Neutrophil (primary cell): ENCODE results near the gene RSU1.

Source experiments
- H3K27ac ChIP-seq: fragments of 200-600 bp; sonication (generic); 2 replicates; pipeline ENCODE4 v1.5.1; 2016; ENCODE audit warnings: mild to moderate bottlenecking, moderate library complexity
- H3K27me3 ChIP-seq: fragments of 200-600 bp; sonication (generic); 2 replicates; pipeline ENCODE4 v1.6.0; 2016; ENCODE audit warnings: mild to moderate bottlenecking
- H3K36me3 ChIP-seq: fragments of 200-600 bp; sonication (generic); 2 replicates; pipeline ENCODE4 v1.5.1; 2017
- H3K4me1 ChIP-seq, 2 experiments: fragments of 200-600 bp in 1 of 2; sonication (generic) in 1 of 2; 1 replicate in 1 of 2; 2 replicates in 1 of 2; pipeline versions ENCODE4 v1.5.1 to v1.6.1; 2013 to 2016; ENCODE audit warnings: low read depth in 1 of 2, low read length in 1 of 2, mild to moderate bottlenecking in 1 of 2, moderate library complexity in 1 of 2; ENCODE audit not compliant: control insufficient read depth in 1 of 2, insufficient read depth in 1 of 2
- H3K4me3 ChIP-seq, 2 experiments: fragments of 200-600 bp in 1 of 2; sonication (generic) in 1 of 2; 1 replicate in 1 of 2; 2 replicates in 1 of 2; pipeline ENCODE4 v1.5.1; 2013 to 2016; ENCODE audit warnings: low read depth in 1 of 2, low read length in 1 of 2, mild to moderate bottlenecking in 1 of 2, moderate library complexity in 1 of 2
- H3K9me3 ChIP-seq: fragments of 200-600 bp; sonication (generic); 2 replicates; pipeline ENCODE4 v1.5.1; 2016
- TF ChIP-seq, protein P1 (sequence below): fragments of 200-600 bp; sonication (generic); IDR thresholded peaks from 2 replicates; pipeline ENCODE4 v1.5.1; 2016; ENCODE audit warnings: antibody characterized with exemption

The RSU1 gene

DNA sequence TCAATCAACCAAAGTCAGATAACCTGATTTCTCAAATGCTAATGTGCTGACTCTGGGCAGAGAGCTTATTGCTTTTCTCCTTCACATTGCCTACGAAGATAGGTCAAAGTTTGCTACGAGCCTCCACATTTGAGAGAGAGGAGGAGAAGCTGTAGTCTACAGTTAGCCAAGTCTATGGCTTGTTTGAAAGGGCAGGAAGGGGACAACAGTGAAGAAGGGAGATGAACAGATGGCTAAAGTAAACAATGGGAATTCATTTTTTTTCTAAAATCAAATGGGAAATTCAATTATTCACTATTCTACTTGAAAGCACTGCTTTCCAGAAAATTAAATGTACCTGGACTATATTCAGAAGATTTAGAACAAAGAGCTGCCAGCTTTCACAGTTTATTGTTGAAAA, 168.9 kb downstream of the RSU1 start:
- H3K9me3 ChIP-seq: no peaks in the 10 kb centered on the region
- no peaks in the 10 kb centered on the region for H3K27me3 ChIP-seq
- H3K27ac ChIP-seq: no peak overlapping the region
- H3K36me3 ChIP-seq: no peaks in the 10 kb centered on the region
- H3K4me3 ChIP-seq: no peak overlapping the region
- no peaks in the 10 kb centered on the region for H3K4me1 ChIP-seq
- TF ChIP-seq, protein P1, sequence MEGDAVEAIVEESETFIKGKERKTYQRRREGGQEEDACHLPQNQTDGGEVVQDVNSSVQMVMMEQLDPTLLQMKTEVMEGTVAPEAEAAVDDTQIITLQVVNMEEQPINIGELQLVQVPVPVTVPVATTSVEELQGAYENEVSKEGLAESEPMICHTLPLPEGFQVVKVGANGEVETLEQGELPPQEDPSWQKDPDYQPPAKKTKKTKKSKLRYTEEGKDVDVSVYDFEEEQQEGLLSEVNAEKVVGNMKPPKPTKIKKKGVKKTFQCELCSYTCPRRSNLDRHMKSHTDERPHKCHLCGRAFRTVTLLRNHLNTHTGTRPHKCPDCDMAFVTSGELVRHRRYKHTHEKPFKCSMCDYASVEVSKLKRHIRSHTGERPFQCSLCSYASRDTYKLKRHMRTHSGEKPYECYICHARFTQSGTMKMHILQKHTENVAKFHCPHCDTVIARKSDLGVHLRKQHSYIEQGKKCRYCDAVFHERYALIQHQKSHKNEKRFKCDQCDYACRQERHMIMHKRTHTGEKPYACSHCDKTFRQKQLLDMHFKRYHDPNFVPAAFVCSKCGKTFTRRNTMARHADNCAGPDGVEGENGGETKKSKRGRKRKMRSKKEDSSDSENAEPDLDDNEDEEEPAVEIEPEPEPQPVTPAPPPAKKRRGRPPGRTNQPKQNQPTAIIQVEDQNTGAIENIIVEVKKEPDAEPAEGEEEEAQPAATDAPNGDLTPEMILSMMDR: no peak

DNA sequence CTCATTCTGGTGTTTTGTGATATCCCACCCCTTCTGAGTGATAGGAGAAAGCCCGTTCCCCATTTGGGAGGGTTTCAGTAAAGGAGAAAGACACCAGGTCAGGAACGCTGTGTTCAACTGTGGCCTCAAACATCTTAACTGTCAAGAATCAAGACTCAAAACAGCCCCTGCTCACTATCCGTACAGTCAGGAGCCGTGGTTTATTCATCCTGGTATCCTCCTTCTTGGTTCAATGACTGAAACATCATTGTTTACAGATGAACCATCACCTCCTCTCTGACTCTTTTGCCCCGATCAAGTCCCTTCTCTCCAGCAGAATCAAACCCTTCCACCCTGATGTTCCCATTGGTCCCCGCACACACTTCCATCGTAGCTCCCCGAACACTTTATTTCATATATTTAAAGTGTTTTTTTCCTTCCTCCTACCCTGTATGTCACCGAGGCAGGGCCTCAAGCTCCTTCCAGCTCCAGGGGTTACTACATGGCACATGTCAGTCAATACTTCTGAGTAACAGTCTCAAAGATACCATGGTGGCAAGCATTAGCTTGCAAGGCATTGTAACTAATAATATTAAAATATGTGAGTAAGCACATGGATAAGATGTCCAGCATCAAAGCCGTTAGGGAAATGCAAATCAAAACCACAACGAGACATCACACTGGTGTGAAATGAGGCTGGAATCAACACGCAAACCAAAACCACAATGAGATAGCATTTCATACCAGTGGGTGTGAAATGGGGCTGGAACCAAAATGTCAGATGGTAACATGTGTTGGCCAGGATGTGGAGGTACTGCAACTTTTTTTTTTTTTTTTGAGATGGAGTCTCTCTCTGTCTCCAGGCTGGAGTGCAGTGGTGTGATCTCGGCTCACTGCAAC, 170.8 kb downstream of the RSU1 start:
- Histone ChIP-seq H3K27me3 (no peaks in the 10 kb centered on the region), H3K36me3 (no peaks in the 10 kb centered on the region), H3K27ac (no peak overlapping the region), H3K9me3 (no peaks in the 10 kb centered on the region), H3K4me3 (no peak overlapping the region), H3K4me1 (no peaks in the 10 kb centered on the region)
- TF ChIP-seq, protein P1: no peak

DNA sequence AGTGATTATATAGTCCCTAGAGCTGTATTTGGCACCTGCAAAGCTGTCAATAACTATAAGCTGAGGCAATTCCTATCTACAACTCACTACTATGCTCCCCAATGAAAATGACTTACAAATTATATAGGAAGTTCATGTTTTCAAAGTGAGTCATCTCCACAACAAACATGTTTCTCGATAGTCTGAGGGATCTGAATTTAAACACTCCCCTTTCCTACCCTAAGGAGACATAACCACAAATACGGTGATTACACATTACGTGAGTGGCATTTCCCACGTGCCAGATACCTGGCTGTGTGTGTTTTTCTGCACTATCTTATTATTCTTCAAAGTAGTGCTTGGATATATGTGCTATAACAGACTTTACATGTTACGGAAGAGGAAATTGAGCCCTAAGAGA, 173.1 kb downstream of the RSU1 start:
- Histone ChIP-seq H3K4me3 (no peak overlapping the region), H3K27ac (no peak overlapping the region)
- TF ChIP-seq, protein P1: no peak

DNA sequence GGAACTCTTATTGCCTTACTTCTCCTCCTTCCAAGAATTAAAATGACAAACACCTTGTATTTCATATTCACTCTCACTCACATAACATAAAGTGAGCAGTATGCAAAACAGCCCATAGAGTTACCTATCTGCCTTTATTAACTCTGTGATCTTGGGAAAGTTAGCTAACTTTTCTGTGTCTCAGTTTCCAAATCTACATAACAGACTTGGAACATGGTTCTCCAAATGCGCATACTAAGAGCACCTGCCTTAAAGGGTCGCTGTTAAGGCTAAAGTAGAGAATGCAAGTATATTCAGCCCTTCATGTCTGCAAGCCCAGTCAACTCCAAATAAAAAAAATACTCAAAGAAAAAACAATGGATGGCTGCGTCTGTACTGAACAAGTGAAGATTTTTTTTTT, 173.7 kb downstream of the RSU1 start:
- H3K9me3 ChIP-seq: no peaks in the 10 kb centered on the region
- H3K36me3 ChIP-seq: no peaks in the 10 kb centered on the region
- H3K4me1 ChIP-seq: no peaks in the 10 kb centered on the region
- no peak overlapping the region for H3K4me3 ChIP-seq
- H3K27ac ChIP-seq: no peak overlapping the region
- TF ChIP-seq, protein P1: no peak
- no peaks in the 10 kb centered on the region for H3K27me3 ChIP-seq

More for the DNA sequence above, 173.1 kb downstream of the RSU1 start:
- Histone ChIP-seq H3K4me1 (no peaks in the 10 kb centered on the region), H3K27me3 (no peaks in the 10 kb centered on the region), H3K36me3 (no peaks in the 10 kb centered on the region), H3K9me3 (no peaks in the 10 kb centered on the region)

DNA sequence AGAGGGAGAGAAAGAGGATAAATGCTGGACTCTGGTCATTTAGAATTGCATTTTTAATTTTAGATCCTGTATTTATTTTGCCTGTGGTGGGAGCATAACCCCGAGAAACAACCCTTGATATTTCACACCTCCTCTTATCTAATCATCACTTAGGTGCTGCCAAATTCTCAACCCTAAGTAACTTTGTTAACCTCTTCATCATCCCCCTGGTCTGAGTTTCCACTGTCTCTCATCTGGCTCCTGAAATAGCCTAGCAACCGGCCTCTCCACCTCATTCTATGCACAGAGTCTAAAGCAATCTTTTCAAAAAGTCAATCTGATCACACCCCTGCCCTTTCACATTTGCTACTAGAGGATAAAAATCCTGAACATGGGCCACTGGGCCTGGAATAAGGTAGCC, 177.1 kb downstream of the RSU1 start:
- Histone ChIP-seq H3K27me3 (no peaks in the 10 kb centered on the region), H3K9me3 (no peaks in the 10 kb centered on the region), H3K4me1 (no peaks in the 10 kb centered on the region), H3K27ac (no peak overlapping the region), H3K36me3 (no peaks in the 10 kb centered on the region), H3K4me3 (no peak overlapping the region)
- TF ChIP-seq, protein P1: no peak
